ENCODE data around the gene STX2.
A peak's percentile ranks its signal among the peaks of the same experiment; 100 is the strongest.
"Not testable (repeated sequence)": the region's sequence is repeated elsewhere in the genome, so short reads cannot be mapped to it uniquely, and the experiment has no call there.

STX2 gene

DNA sequence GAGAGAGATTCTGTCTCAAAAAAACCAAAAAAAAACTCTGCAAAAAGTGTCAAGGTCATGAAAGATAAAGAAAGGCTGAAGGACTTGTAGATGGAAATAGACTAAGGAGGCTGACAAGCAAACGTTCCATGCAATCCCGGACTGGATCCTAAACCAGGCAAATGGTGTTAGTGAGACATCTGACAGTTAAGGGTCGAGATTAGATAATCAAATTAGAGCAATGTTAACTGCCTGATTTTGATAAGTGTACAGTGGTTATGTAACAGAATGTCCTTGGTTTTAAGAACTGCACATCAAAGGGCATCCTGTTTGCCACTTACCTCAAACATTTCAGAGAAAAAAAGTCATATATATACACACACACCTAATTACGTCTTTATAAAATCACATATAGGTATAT lies 29.4 kb upstream of the STX2 start:
- DNase-seq = no peak

GRCh38 chr12:130863298-130863697 lies 24.2 kb upstream of the STX2 start:
- DNase-seq = no peak

DNA sequence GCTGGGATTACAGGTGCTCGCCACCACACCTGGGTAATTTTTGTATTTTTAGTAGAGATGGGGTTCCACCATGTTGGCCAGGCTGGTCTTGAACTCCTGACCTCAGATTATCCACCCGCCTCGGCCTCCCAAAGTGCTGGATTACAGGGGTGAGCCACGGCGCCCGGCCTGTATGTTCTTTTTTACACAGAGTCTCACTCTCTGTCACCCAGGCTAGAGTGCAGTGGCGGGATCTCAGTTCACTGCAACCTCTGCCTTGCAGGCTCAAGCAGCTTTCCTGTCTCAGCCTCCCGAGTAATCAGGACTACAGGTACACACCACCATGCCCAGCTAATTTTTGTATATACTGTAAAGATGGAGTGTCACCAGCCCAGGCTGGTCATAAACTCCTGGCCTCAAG lies 23.7 kb upstream of the STX2 start:
- DNase-seq = not testable (repeated sequence)

DNA sequence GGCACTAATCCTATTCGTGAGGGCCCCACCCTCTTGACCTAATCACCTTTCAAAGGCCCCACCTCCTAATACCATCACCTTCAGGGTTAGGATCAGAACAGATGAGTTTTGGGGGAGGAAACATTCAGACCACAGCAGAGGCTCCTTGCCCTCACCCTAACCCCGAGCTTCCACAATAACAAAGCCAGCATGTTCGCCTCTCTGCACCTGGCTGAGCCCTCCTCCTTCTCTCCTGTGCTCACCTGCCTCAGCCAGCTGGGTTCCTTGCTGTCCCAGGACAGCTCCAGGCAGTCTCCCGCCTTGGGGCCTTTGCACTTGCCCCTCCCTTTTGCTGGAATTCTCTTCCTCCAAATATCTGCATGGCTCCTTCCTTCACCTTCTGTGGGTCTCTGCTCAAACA lies 23.1 kb upstream of the STX2 start:
- DNase-seq = no peak

- DNase-seq = no peak
Measured at GRCh38 chr12:130860311-130860710, 21.3 kb upstream of the STX2 start.

DNA sequence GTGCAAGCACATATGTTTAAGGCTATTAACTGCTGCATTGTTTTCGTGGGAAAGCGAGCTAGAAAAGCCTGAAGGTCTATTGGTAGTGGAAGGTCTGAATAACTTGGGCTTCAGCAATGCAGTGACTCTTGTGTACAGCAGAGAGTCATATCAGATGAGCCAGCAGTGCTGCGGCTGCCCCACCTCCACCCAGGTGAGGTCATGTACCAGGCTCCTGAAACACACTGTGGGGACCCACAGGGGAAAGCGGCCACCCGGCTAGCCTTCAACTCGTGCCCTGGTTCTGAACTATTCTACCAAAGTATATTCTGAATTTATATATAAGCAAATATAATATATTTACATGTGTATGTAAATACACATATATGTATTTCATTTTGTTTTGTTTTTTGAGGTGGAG lies 20.1 kb upstream of the STX2 start:
- DNase-seq = no peak

GRCh38 chr12:130858084-130858483 lies 19.0 kb upstream of the STX2 start:
- no peak for DNase-seq

DNA sequence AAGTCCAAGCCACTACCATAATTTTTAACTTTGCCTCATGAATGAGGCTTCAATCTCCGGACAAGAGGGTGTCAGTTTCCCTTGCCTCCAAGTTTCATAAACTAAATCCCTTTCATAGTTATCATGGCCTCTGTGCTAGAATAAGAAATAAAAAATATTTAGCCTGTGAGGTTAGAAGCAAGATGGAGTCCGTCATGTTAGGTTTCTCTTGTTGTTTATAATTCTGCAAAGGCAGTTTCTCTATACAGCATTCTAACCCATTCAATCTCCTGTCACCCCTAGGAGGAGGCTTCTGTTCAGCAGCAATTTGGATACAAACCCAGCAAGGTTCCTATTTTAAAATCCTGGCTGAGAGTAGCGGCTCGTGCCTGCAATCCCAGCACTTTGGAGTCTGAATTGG lies 17.0 kb upstream of the STX2 start:
- DNase-seq = no peak

GRCh38 chr12:130850418-130851021 lies 11.5 kb upstream of the STX2 start:
- no peak for DNase-seq

DNA sequence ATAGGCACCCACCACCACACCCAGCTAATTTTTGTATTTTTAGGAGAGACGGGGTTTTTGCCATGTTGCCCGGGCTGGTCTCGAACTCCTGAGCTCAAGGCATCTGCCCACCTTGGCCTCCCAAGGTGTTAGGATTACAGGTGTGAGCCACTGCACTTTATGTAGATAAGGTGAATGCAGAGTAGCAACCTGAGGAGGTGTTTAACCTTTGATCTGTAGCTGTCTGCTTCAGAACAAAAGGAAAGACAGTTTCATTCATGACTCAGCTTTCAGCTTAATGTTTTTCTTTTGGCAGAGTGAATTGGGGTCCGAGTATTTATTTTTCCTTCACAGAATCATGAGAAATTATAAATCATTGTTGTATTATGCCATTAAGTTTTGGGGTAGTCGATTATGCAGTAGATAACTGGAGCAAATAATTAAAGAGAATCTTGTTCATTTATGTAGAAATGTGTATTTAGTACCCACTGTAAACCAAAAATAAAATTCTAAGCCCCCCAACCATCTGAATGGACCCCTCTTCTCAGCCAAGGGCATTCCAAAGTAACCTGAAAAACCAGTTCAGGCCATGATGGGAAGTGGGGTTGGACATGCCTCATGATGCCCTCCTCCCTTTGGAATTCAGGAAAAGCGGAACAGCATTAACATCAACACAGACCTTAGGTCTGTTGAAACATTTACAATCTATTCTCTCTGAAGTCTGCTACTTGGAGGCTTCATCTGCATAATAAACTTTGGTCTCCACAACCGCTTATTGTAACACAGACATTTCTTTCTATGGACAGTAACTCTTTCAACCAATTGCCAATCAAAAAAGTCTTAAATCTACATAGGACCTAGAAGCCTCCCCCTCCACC lies 10.7 kb upstream of the STX2 start:
- DNase-seq = no peak

DNA sequence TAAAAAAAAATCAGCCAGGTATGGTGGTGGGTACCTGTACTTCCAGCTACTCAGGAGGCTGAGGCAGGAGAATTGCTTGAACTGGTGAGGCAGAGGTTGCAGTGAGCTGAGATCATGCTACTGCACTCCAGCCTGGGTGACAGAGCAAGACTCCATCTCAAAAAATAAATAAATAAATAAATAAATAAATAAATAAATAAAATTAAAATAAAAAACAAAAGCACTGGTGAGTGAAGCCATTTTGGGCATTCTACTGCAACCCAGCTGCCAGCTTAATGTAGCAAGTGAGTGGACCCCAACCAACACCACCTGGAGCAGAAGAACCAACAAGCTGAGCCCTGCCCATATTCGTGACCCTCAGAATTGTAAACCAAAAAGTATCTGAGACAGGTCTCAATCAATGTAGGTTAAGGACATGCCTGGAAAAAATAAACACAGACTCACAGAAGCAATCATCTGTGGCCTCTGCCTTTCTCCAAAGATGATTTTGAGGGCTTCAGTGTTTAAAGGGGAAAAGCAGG lies 9.8 kb upstream of the STX2 start:
- DNase-seq = not testable (repeated sequence)

DNA sequence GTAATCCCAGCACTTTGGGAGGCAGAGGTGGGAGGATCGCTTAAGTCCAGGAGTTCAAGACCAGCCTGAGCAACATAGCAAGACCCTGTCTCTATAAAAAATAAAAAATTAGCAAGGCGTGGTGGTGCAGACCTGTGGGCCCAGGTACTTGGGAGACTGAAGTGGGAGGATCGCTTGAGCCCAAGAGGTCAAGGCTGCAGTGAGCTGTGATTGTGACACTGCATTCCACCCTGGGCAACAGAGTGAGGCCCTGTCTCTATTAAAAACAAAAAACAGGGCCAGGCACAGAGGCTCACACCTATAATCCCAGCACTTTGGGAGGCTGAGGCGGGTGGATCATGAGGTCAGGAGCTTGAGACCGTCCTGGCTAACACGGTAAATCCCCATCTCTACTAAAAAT lies 9.1 kb upstream of the STX2 start:
- DNase-seq = not testable (repeated sequence)

DNA sequence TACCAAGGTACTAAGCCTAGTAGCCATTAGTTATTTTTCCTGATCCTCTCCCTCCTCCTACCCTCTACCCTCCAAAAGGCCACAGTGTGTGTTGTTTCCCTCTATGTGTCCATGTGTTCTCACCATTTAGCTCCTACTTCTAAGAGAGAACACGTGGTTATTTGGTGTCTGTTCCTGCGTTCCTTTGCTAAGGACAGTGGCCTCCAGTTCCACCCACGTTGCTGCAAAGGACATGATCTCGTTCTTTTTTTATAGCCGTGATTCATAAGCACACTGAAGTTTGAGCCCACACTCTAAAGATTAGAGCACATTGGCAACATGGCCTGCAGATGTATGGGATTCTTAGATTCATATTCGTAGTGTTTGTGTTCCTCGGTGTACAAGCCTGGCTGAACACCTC lies 8.1 kb upstream of the STX2 start:
- no peak for DNase-seq

- DNase-seq = no peak
Measured at GRCh38 chr12:130846369-130846768, 7.3 kb upstream of the STX2 start.

DNA sequence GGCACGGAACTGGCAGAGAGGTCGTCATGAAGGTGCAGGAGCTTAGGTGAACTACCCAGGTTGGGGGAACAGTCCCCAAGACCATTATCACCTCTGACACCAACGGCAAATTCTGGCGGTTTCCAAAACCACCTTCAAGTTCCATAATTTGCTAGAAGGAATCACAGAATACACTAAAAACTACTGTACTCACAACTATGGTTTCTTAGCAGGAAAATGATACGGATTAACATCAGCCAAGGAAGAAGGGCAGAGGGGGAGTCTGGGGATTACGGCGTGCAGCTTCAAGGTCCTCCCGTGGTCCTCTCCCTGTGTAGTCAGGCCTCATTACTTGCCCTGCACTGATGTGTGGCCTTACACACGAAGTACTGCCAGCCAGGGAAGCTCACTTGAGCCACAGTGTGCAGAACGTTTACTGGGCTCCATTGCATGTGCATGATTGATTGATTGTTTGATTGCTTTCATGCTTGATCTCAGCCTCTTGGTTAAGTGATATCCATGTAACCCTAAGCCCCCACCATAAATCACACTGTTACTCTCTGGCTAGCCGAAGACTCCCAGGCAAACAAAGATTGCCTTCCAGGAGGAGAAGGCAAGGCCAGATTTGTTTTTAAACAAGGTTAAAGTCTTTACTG lies 837 bp upstream of the STX2 start:
- no peak for DNase-seq

- DNase-seq = peak; percentile 16
Measured at GRCh38 chr12:130838284-130838950, 633 bp downstream of the STX2 start.

DNA sequence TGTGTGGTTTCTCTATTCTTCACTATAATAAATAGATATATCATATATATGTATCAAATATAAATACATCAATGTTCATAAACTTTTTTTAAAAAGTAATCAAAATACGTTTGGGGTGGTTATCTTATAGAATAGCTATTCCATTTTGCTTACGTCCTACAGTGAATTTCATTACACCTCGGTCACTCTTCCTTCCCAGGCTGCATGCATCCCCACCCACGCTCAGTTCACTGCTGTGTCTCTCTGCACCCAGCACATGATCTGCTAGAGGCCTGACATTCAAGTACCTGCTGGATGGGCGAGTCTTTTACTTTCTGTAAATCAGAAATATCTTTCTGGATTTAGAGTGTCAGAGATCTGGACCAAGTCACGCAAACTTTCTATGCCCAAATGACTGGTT lies 3.6 kb downstream of the STX2 start:
- no peak for DNase-seq

DNA sequence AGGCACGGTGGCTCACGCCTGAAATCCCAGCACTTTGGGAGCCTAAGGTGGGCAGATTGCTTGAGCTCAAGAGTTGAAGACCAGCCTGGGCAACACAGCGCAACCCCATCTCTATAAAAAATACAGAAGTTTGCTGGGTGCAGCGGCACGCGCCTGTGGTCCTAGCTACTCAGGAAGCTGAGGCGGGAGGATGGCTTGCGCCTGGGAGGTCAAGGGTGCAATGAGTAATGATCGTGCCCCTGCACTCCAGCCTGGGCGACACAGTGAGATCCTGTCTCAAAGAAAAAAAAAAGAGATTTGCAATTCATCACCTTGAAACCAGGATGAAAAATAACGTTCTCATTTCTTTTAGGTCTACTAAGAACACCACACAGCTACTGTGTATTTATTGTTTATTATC lies 4.0 kb downstream of the STX2 start:
- DNase-seq = no peak

DNA sequence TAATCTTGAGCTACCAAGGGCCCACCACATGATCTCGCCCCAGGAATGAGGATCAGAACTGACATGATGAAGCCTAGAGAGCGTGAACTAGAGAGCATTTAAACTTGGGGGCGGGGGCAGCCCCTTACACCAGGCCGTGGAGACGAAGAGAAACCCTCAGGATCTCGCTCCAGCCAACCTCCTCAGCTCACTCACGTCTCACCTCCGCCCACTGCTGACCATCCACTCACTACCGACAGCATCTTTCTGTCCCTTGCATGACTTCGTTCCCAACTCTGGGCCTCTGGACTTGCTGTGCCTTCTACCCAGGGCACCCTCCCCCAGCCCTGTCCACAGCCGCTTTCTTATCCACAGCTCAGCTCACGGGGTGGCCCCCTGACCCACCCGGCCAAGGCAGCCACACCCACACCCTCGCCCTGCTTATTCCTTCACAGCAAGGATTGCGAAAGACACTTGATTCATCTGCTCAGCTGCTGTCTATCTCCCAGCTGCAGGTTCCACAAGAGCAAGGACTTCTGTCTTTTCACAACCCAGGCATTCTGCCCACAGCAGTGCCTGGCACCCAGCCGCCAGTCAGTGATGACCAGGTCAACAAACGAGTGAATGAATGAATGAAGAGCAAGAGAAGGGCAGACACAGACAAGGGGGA lies 6.4 kb downstream of the STX2 start:
- no peak for DNase-seq

DNA sequence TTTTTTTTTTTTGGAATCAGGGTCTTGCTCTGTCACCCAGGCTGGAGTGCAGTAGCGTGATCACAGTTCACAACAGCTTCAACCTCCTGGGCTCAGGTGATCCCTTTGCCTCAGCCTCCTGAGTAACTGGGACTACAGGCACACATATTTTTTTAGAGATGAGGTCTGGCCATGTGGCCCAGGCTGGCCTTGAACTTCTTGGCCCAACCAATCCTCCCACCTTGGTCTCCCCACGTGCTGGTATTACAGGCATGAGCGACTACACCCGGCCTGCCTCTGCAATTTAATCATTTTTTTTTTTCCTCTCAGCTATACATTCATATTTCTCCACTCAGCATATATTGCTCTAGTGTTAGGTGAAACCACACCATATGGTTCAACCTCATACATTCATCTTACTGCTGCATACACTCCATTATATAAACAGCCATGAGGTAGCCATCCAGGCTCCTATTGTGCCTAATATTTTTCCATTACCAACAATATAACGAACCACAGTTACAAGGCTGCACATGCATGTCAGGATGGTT lies 7.1 kb downstream of the STX2 start:
- no peak for DNase-seq

GRCh38 chr12:130831246-130831645 lies 7.8 kb downstream of the STX2 start:
- no peak for DNase-seq

- no peak for DNase-seq
Measured at GRCh38 chr12:130830246-130830551, 8.9 kb downstream of the STX2 start.
